WTC11 (cell line): Measurements from ENCODE around the gene ITPRIPL1. TPM values are rescaled to one million over a fixed set of nuclear protein-coding genes. Genes with fewer than 3 reads are reported as not detected.

ENCODE experiments used
- ATAC-seq: fragments of 200-7000 bp; cut with Tn5 transposase; 2 replicates; pipeline ENCODE4 v1.10.0; 2021; ENCODE audit warnings: mild to moderate bottlenecking, moderate library complexity
- CTCF ChIA-PET: fragments of 300-600 bp; sonication (Branson Sonifier 250); formaldehyde crosslinking; loops from one replicate; lab custom pipeline; 2021; ENCODE audit warnings: antibody characterized with exemption; lab: Charles Lee
- POLR2A ChIA-PET: fragments of 350-600 bp; sonication (Branson Sonifier 250); formaldehyde crosslinking; loops from one replicate; lab custom pipeline; 2021; ENCODE audit warnings: antibody characterized with exemption; lab: Charles Lee
- DNase-seq: peaks from one replicate; pipeline ENCODE4 v3.0.0; 2021; ENCODE audit warnings: low spot score
- H3K27ac Mint-ChIP-seq: 2 replicates; pipeline ENCODE4 v1.8.0; 2021; ENCODE audit warnings: mixed read lengths
- H3K27me3 Mint-ChIP-seq: 2 replicates; pipeline ENCODE4 v1.8.0; 2021; ENCODE audit warnings: low read depth, mild to moderate bottlenecking, moderate library complexity, mixed read lengths
- H3K36me3 Mint-ChIP-seq: 2 replicates; pipeline ENCODE4 v1.8.0; 2021; ENCODE audit warnings: mixed read lengths
- H3K4me1 Mint-ChIP-seq: 2 replicates; pipeline ENCODE4 v1.8.0; 2022; ENCODE audit warnings: mixed read lengths
- H3K4me3 Mint-ChIP-seq: 2 replicates; pipeline ENCODE4 v1.8.0; 2021; ENCODE audit warnings: mild to moderate bottlenecking, moderate library complexity, mixed read lengths
- H3K9me3 Mint-ChIP-seq: 2 replicates; pipeline ENCODE4 v1.8.0; 2021; ENCODE audit warnings: mixed read lengths
- GABPB1 ChIP-seq: sonication (generic); formaldehyde crosslinking; IDR thresholded peaks from 2 replicates; pipeline ENCODE4 v1.8.1; 2023; ENCODE audit warnings: mild to moderate bottlenecking, missing genetic modification reagents
- JUN ChIP-seq: sonication (generic); formaldehyde crosslinking; IDR thresholded peaks from 2 replicates; pipeline ENCODE4 v1.8.0; 2023; ENCODE audit warnings: mild to moderate bottlenecking, missing genetic modification reagents
- MXD4 ChIP-seq: fragments of 250-450 bp; sonication (Bioruptor Pico); IDR thresholded peaks from 2 replicates; pipeline ENCODE4 v1.8.0; 2021; ENCODE audit warnings: mild to moderate bottlenecking, moderate library complexity, borderline replicate concordance
- NFE2L1 ChIP-seq: sonication (generic); formaldehyde crosslinking; IDR thresholded peaks from 2 replicates; pipeline ENCODE4 v1.8.1; 2023; ENCODE audit warnings: missing genetic modification reagents
- NR1H2 ChIP-seq: sonication (generic); formaldehyde crosslinking; IDR thresholded peaks from 2 replicates; pipeline ENCODE4 v1.9.0; 2021; ENCODE audit warnings: mild to moderate bottlenecking, moderate library complexity, missing genetic modification reagents
- PRRX2 ChIP-seq: fragments of 250-450 bp; sonication (Bioruptor Pico); IDR thresholded peaks from 2 replicates; pipeline ENCODE4 v1.8.0; 2021; ENCODE audit warnings: mild to moderate bottlenecking
- RORB ChIP-seq: fragments of 250-450 bp; sonication (Bioruptor Pico); IDR thresholded peaks from 2 replicates; pipeline ENCODE4 v1.9.0; 2021; ENCODE audit warnings: mild to moderate bottlenecking
- ZNF396 ChIP-seq: fragments of 250-450 bp; sonication (Bioruptor Pico); IDR thresholded peaks from 2 replicates; pipeline ENCODE4 v1.8.0; 2021; ENCODE audit warnings: mild to moderate bottlenecking, moderate library complexity, borderline replicate concordance
- total RNA-seq: library from RNA; stranded (reverse); gene quantifications from 3 replicates; pipeline ENCODE4 v1.2.3, GENCODE V29; 2021
- TF ChIP-seq, protein P1 (sequence below): fragments of 250-450 bp; sonication (Bioruptor Pico); IDR thresholded peaks from 2 replicates; pipeline ENCODE4 v1.9.0; 2021; ENCODE audit warnings: mild to moderate bottlenecking, borderline replicate concordance
- TF ChIP-seq, protein P2 (sequence below): sonication (generic); formaldehyde crosslinking; IDR thresholded peaks from 2 replicates; pipeline ENCODE4 v1.8.0; 2022; ENCODE audit warnings: mild to moderate bottlenecking, missing genetic modification reagents
- TF ChIP-seq, protein P3 (sequence below): fragments of 250-450 bp; sonication (Bioruptor Pico); IDR thresholded peaks from 2 replicates; pipeline ENCODE4 v1.9.0; 2021; ENCODE audit warnings: moderate library complexity, mild to moderate bottlenecking, inconsistent platforms, borderline replicate concordance
- TF ChIP-seq, protein P4 (sequence below): fragments of 250-450 bp; sonication (Bioruptor Pico); IDR thresholded peaks from 2 replicates; pipeline ENCODE4 v1.9.0; 2021; ENCODE audit warnings: mild to moderate bottlenecking
- TF ChIP-seq, protein P5 (sequence below): sonication (generic); formaldehyde crosslinking; IDR thresholded peaks from 2 replicates; pipeline ENCODE4 v1.8.0; 2022; ENCODE audit warnings: mild to moderate bottlenecking, missing genetic modification reagents

ITPRIPL1 gene
- total RNA-seq, 1 experiment from 2014 or later, result 11.7 TPM

DNA sequence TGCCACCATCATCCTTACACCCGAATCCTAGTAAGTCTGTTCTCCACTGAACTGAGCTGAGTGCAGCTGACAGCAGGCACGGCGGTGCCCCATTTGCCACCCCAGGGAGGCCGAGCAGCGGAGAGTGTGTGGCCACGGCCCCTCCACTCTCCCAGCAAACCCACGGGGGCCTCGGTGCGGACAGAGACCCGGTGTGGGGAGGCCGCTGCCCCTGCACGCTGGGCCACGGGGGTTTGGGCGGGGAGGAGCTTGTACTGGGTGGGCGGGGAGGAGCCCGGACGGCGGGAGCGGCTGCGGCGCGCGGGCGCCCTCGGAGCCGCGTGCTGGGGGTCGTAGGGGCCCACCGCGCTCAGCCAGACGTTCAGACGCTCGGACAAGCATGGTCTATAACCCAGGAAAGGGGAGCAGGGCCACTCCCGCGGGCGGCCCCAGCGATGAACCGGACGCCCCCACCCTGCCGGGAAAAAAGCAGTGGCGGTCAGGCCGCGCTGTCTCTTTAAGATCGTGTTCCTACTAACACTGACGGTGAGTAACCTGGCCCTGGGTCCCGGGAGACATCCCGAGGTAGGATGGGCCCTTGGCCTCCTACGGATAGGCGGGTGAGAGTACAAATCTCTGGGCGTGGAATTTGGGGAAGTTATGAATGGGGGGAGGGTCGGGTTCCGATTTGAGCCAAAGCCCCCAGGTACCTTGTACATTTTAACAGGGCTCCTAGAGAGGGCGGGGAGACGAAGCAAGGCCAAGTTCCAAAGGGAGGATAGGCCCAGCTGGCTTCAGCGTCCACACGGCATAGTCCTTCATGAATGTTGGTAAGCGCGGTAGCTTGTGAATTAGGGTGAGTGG, at the start of gene ITPRIPL1 (continued):
- TF ChIP-seq GABPB1 (CRISPR knock-in tag), result 0 out of 2 replicates have a peak, but pooled peaks have one; percentile 36
- TF ChIP-seq NR1H2 (CRISPR knock-in tag), result no peak
- TF ChIP-seq, all 79 proteins: peak for 7

DNA sequence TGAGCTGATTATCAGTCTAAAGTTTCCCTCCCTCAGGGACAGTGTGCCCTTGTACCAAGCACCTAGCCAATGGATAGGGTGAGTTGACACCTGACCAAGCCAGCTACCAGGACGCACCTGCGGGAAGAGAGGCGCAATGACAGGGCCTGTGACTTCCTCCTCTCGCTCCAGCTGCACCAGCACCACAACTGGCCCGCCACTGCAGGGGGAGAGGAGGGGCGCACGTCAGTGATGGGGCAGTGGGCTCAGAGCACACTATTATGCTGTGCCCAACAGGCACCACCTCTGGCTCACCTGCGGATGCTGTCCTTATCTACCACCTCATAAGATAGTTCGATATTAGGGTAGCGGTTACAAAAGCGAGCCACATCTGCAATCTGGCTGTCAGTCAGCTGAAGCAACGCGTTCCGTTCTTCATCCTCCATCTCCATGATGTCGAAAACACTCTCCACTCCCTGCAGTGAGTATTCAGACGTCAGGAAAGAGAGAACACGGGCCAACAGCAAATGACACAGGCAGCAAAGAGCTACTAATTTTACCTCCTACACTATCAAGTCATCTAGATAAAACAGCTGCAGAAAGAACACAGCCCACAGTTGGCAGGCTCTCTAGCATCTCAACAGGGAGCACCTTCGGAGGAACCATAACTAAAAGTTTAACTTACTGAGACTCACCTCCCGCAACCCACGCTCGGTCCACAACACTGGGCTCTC, 48.2 kb upstream of the ITPRIPL1 start:
- Mint-ChIP-seq H3K27ac (no peak overlapping the region), H3K9me3 (no peaks in the 10 kb centered on the region)
- ChIA-PET POLR2A (interaction anchor here (0.7 kb wide), 1 partner anchor 284 kb away, joined by 6 read pairs; no protein-coding TSS in a partner anchor), CTCF (interaction anchor here (0.6 kb wide), 1 partner anchor 215 kb away, joined by 3 read pairs; no protein-coding TSS in a partner anchor)
- TF ChIP-seq, protein P1, sequence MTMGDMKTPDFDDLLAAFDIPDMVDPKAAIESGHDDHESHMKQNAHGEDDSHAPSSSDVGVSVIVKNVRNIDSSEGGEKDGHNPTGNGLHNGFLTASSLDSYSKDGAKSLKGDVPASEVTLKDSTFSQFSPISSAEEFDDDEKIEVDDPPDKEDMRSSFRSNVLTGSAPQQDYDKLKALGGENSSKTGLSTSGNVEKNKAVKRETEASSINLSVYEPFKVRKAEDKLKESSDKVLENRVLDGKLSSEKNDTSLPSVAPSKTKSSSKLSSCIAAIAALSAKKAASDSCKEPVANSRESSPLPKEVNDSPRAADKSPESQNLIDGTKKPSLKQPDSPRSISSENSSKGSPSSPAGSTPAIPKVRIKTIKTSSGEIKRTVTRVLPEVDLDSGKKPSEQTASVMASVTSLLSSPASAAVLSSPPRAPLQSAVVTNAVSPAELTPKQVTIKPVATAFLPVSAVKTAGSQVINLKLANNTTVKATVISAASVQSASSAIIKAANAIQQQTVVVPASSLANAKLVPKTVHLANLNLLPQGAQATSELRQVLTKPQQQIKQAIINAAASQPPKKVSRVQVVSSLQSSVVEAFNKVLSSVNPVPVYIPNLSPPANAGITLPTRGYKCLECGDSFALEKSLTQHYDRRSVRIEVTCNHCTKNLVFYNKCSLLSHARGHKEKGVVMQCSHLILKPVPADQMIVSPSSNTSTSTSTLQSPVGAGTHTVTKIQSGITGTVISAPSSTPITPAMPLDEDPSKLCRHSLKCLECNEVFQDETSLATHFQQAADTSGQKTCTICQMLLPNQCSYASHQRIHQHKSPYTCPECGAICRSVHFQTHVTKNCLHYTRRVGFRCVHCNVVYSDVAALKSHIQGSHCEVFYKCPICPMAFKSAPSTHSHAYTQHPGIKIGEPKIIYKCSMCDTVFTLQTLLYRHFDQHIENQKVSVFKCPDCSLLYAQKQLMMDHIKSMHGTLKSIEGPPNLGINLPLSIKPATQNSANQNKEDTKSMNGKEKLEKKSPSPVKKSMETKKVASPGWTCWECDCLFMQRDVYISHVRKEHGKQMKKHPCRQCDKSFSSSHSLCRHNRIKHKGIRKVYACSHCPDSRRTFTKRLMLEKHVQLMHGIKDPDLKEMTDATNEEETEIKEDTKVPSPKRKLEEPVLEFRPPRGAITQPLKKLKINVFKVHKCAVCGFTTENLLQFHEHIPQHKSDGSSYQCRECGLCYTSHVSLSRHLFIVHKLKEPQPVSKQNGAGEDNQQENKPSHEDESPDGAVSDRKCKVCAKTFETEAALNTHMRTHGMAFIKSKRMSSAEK, result no peak
- TF ChIP-seq, protein P2, sequence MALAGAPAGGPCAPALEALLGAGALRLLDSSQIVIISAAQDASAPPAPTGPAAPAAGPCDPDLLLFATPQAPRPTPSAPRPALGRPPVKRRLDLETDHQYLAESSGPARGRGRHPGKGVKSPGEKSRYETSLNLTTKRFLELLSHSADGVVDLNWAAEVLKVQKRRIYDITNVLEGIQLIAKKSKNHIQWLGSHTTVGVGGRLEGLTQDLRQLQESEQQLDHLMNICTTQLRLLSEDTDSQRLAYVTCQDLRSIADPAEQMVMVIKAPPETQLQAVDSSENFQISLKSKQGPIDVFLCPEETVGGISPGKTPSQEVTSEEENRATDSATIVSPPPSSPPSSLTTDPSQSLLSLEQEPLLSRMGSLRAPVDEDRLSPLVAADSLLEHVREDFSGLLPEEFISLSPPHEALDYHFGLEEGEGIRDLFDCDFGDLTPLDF (CRISPR knock-in tag), result no peak
- TF ChIP-seq, protein P3, sequence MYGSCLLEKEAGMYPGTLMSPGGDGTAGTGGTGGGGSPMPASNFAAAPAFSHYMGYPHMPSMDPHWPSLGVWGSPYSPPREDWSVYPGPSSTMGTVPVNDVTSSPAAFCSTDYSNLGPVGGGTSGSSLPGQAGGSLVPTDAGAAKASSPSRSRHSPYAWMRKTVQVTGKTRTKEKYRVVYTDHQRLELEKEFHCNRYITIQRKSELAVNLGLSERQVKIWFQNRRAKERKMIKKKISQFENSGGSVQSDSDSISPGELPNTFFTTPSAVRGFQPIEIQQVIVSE (CRISPR knock-in tag), result no peak
- TF ChIP-seq RORB (CRISPR knock-in tag), result no peak
- TF ChIP-seq PRRX2, result no peak
- TF ChIP-seq JUN, result no peak
- TF ChIP-seq, protein P4, sequence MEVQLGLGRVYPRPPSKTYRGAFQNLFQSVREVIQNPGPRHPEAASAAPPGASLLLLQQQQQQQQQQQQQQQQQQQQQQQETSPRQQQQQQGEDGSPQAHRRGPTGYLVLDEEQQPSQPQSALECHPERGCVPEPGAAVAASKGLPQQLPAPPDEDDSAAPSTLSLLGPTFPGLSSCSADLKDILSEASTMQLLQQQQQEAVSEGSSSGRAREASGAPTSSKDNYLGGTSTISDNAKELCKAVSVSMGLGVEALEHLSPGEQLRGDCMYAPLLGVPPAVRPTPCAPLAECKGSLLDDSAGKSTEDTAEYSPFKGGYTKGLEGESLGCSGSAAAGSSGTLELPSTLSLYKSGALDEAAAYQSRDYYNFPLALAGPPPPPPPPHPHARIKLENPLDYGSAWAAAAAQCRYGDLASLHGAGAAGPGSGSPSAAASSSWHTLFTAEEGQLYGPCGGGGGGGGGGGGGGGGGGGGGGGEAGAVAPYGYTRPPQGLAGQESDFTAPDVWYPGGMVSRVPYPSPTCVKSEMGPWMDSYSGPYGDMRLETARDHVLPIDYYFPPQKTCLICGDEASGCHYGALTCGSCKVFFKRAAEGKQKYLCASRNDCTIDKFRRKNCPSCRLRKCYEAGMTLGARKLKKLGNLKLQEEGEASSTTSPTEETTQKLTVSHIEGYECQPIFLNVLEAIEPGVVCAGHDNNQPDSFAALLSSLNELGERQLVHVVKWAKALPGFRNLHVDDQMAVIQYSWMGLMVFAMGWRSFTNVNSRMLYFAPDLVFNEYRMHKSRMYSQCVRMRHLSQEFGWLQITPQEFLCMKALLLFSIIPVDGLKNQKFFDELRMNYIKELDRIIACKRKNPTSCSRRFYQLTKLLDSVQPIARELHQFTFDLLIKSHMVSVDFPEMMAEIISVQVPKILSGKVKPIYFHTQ (CRISPR knock-in tag), result no peak
- no peak for TF ChIP-seq MXD4 (CRISPR knock-in tag)
- TF ChIP-seq ZNF396, result no peak
- TF ChIP-seq, protein P5, sequence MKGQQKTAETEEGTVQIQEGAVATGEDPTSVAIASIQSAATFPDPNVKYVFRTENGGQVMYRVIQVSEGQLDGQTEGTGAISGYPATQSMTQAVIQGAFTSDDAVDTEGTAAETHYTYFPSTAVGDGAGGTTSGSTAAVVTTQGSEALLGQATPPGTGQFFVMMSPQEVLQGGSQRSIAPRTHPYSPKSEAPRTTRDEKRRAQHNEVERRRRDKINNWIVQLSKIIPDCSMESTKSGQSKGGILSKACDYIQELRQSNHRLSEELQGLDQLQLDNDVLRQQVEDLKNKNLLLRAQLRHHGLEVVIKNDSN (CRISPR knock-in tag), result no peak
- no peak for TF ChIP-seq NFE2L1 (CRISPR knock-in tag)
- TF ChIP-seq, all 79 proteins: peak for 0
- Mint-ChIP-seq H3K4me1 (no peaks in the 10 kb centered on the region), H3K27me3 (no peaks in the 10 kb centered on the region), H3K36me3 (peaks cover 81% of the 10 kb centered on the region), H3K4me3 (no peak overlapping the region)
- ATAC-seq (no peak), DNase-seq (no peak)
